NCI-H524 treated with DMSO at 0.1 percent for 48 hours (cell line): ENCODE measurements around the gene PHACTR1.

Experiments
- DNase-seq: peaks from one replicate; lab custom pipeline; 2025; lab: John Stamatoyannopoulos, UW

The PHACTR1 gene

DNA sequence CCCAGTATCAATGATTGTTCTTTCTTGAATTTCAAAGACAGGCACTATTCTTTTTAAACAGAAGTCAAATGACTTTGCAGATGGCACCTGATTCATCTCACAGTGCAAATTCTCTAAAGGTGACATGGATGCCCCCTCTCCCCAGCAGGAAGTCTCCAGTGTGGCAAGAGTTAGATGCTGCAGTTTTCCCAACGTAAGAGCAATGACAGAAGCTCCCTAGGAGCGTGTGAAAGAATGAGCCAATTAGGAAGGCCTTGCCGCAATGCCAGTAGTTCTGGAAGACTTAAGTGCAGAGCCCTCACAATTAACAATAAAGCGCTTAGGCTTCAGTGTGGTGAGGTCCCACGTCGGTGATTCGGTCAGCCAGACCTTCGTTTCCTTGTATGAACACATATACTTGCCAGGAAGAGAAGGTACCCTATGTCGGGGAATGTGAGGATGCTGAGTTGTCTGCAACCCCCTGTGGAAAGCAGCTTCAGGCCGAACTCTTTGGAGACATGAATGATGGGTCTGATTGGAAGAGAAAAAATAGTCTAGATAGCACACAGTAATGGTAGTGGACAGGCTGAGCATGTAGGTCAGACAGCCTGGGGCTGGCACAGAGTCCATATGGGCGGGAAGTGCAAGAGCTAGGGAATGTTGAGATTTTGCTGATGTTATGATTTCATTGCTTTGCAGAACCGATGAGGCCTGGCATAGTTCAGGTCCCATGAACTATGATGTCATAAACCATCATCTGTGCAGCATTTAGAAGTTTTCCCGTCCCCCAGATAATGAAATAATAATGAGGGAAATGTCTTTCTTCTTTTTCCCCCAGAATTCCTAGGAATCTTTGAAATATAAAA, 132.6 kb downstream of the PHACTR1 start:
- DNase-seq, result no peak

- DNase-seq, result no peak
Measured at GRCh38 chr6:12849809-12850198, 133.2 kb downstream of the PHACTR1 start.

- DNase-seq, result no peak
Measured at GRCh38 chr6:12851123-12851695, 134.6 kb downstream of the PHACTR1 start.

GRCh38 chr6:12861603-12862002, 145.0 kb downstream of the PHACTR1 start:
- DNase-seq, result no peak

GRCh38 chr6:12865117-12865516, 148.6 kb downstream of the PHACTR1 start:
- no peak for DNase-seq

DNA sequence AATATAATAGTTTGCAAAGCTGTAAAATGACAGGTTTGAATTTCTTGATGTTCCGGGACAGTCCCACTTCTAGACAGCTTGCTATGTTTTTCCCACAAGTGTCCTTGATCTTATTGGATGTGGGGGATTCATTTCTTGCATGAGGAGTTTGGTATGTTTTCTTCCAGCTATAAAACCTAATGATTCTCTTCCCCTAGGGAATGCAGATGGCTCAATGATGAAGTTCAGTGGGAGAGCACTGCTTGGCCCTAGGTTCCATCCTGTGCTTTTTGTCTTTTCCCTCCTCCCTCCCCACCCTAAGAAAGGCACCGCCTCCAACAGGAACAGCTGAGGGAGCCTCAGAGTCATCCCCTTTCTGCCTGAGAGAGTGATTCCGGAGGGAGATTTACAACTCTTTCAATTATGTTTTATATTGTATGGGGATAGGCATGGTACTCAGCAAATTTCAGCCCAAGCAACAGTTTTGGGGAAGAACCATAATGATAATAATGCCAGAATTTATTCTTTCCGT, 149.2 kb downstream of the PHACTR1 start:
- DNase-seq, result no peak

DNA sequence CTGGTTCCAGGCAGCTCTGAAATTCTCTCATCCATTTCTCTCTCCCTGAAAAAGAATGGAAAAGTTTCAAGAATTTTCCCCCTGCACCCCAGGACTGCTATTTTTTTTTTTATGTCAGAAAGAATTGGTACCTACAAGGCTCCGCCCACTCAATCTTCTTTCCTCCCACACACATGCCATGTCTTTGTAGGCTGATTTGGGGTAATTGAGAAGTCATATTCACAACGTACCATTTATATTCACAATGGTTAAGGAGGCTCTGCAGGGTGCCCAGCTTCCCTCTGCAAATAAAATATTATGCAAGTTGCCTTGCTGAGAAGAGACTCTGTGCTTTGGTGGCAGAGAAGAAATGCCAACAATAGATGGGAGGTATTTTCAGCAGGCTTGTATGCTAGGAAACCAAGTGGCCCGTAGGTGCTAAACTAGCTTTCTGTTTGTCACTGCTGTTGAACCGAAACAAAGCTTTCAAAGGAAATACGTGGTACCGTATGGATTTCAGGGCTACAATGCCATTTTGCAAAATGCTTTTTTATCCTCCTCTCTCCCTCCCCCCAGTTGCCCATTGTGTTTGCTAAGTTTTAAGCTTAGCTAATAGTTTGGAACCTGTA, 150.0 kb downstream of the PHACTR1 start:
- DNase-seq, result no peak

GRCh38 chr6:12869816-12870432, 153.4 kb downstream of the PHACTR1 start:
- DNase-seq, result no peak

DNA sequence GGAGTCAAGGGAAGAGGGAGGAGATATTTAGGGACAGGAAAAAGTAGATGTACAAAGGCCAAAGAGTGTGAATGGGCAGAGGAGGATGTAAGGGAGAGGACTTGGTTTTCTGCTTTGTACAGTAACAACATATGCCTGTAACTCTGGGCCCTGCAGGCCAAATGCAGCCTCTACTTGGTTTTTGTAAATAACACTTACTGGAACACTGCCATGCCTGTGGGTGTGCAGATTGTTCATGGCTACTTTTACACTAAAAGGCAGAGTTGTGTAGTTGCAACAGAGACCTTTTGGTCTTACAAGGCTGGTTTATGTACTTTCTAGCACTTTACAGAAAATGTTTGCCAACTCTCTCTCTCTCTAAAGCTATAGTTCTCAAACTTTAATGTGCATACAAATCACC, 157.1 kb downstream of the PHACTR1 start:
- no peak for DNase-seq

DNA sequence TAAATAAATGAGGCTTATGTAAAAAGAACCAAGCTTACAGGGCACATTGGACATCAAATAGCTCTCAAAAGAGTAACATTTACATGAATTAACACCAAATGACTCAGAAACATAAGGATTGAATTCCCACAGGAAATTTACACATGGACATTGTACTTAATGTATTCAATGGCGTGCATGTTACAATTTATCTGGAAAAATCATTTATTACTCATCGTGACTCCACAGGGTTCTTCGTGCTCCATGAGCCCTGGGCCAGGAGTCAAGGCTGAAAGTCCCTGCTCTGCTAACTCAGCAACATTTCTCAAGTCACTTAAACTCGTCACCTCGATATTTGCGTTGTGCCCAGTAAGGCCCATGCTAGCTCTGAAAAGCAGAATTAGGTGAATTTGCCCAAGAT, 158.5 kb downstream of the PHACTR1 start:
- DNase-seq, result no peak

GRCh38 chr6:12878741-12879140, 162.2 kb downstream of the PHACTR1 start:
- DNase-seq, result no peak

DNA sequence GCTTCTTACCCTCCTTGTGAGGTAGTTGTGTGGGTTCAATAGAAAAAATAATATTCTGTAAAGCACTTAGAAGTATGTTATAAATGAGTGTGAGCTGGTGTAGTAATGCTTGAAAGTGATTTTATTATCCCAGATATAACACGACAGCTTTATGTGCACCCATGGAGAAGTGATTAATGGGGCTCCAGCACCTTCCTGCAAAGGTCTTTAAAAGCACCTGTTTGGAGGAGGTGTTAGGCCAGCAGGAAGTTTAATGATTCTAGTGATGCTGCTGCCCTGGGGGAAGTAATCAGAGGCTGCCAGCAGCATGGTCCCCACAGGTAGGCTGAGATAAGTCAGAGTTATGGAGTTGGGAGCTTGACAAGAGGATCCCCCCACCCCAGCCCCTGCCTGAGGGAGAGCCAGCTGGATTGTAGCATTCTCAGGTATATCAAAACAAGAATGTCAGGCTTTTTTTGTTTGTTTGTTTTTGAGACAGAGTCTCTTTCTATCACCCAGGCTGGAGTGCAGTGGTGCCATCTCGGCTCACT, 166.3 kb downstream of the PHACTR1 start:
- no peak for DNase-seq

DNA sequence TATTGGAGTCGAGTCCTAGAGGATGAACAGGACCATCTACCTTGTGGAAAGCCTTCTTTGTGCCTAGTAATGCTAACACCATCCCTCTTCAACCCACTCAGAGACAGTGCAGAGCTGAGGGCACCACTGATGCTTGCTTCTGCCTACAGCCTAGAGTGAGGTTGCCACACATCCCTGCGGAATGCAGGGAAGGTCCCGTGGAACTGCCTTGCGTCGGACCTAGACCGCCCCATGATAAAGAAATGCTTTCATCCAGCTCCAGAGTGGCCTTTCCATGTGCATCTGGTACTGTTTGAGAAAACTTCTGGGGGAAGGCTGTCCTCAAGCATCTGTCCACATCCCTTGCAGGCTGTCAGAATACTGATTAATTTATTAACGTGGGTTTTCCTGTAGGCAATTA, 168.4 kb downstream of the PHACTR1 start:
- no peak for DNase-seq

- DNase-seq, result no peak
Measured at GRCh38 chr6:12886961-12887775, 170.6 kb downstream of the PHACTR1 start.

GRCh38 chr6:12890171-12890790, 173.7 kb downstream of the PHACTR1 start:
- DNase-seq, result no peak

GRCh38 chr6:12891595-12891994, 175.0 kb downstream of the PHACTR1 start:
- DNase-seq, result no peak

GRCh38 chr6:12892151-12892550, 175.6 kb downstream of the PHACTR1 start:
- DNase-seq, result no peak

DNA sequence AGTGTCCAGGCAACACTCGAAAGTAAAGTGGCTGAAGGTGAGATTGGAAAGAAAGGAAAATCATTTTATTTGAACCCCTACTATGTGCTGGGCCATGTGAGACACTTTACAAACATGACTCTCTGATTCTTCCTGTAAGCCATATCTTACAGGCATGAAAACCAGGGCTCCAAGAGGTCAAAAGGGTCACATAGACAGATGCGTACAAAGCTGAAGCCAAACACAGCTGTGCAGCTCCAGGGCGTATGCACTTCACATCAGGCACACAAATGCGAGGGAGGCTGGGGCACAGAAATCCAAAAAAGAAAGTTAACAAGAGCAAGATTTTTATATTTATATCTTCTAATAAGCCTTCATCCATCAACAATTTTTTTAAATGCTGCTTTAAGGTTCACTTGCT, 176.5 kb downstream of the PHACTR1 start:
- no peak for DNase-seq

- DNase-seq, result no peak
Measured at GRCh38 chr6:12895721-12896120, 179.2 kb downstream of the PHACTR1 start.

- DNase-seq, result no peak
Measured at GRCh38 chr6:12896208-12896733, 179.7 kb downstream of the PHACTR1 start.

DNA sequence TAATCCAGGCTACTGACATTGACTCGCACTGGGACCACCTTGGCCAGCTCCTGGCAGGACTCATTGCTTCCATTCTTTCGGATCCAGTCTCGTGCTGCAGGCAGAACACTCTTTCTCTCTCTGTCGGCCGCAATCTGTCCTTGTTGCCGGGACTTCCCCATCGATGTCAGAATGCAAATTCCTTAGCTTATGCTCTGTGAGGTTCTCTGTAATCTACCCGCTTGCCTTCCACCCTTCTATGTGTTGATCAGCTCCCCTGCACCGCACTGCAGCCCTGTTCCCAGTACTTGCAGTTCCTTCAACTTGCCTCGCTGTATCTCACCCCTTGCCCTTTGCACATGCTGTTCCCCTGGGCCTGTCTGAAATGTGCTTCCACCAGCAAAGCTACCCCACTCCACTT, 182.0 kb downstream of the PHACTR1 start:
- no peak for DNase-seq
